Upper lobe of left lung (tissue), 6 donors: ENCODE results near the gene NT5C2. TPM values are rescaled to one million over a fixed set of nuclear protein-coding genes. Genes with fewer than 3 reads are reported as not detected.

Experiments
- ATAC-seq, 2 donors: fragments of 200-7000 bp; cut with Tn5 transposase; one replicate each; pipeline ENCODE4 v1.9.1; 2022; ENCODE audit warnings: mild to moderate bottlenecking in 2 of 2, moderate library complexity in 2 of 2; ENCODE audit not compliant: low FRiP score in 2 of 2
- DNase-seq, 2 donors: peaks; one replicate each; pipeline ENCODE4 v3.0.0-alpha.2; 2019 to 2020
- H3K27ac ChIP-seq, 4 donors: fragments of 200-600 bp; sonication (generic); one replicate each; pipeline ENCODE4 v1.5.1; 2016 to 2019
- H3K27me3 ChIP-seq, 4 donors: fragments of 200-600 bp; sonication (generic); one replicate each; pipeline ENCODE4 v1.5.1; 2017 to 2019
- H3K36me3 ChIP-seq, 4 donors: fragments of 200-600 bp; sonication (generic); one replicate each; pipeline ENCODE4 v1.5.1; 2016 to 2019
- H3K4me1 ChIP-seq, 4 donors: fragments of 200-600 bp; sonication (generic); one replicate each; pipeline ENCODE4 v1.5.1; 2018 to 2019
- H3K4me3 ChIP-seq, 4 donors: fragments of 200-600 bp; sonication (generic); one replicate each; pipeline ENCODE4 v1.5.1; 2017 to 2019; ENCODE audit warnings: mild to moderate bottlenecking in 2 of 4, moderate library complexity in 1 of 4
- H3K9me3 ChIP-seq, 4 donors: fragments of 200-600 bp; sonication (generic); one replicate each; pipeline ENCODE4 v1.5.1; 2018 to 2019
- EP300 ChIP-seq, 4 donors: sonication (generic); formaldehyde crosslinking; IDR thresholded peaks; one replicate each; pipeline ENCODE4 v1.5.1; 2017; ENCODE audit warnings: antibody characterized with exemption in 4 of 4, control low read depth in 2 of 4
- POLR2A ChIP-seq, 4 donors: fragments of 450-650 bp; IDR thresholded peaks; one replicate each; pipeline ENCODE4 v1.5.1; 2016 to 2017; ENCODE audit warnings: antibody characterized with exemption in 4 of 4, mild to moderate bottlenecking in 2 of 4
- POLR2AphosphoS5 ChIP-seq, 2 donors: sonication (generic); formaldehyde crosslinking; IDR thresholded peaks; one replicate each; pipeline ENCODE4 v1.5.1; 2017; ENCODE audit warnings: antibody characterized with exemption in 2 of 2
- WGBS, 2 donors: methylation state at CpG; one replicate each; pipeline ENCODE4 v1.1.5; 2017 to 2018; 5-methylcytosine and 5-hydroxymethylcytosine counted together
- total RNA-seq, 6 donors: library from RNA; depleted of rRNA in 4 of 6; stranded (reverse); fragments of >200 nt in 4 of 6; gene quantifications; one replicate each; pipeline versions ENCODE4 v1.1.0 to v1.2.1, GENCODE V29; 2016 to 2021
- TF ChIP-seq, protein P1 (sequence below), 6 experiments: fragments of 450-650 bp in 4 of 6; fragments of 200-600 bp in 2 of 6; sonication (generic) in 2 of 6; IDR thresholded peaks; one replicate each; pipeline ENCODE4 v1.5.1; 2016 to 2019; ENCODE audit warnings: antibody characterized with exemption in 6 of 6
- donor health status: DM: no; HTN: no; CAD: no; lungs with moderate emphysema.
- donor health status: DM: no; HTN: yes; CAD: no; lungs with severe emphysema.

The NT5C2 gene
- total RNA-seq, 6 donors from 2014 or later = 47.4 to 122 (median 85.1) TPM

- no peaks in the 10 kb centered on the region for H3K36me3 ChIP-seq
- DNase-seq (no peak), ATAC-seq (no peak)
- H3K27ac ChIP-seq = no peak overlapping the region
- H3K4me3 ChIP-seq = no peak overlapping the region
- no peaks in the 10 kb centered on the region for H3K27me3 ChIP-seq
- H3K9me3 ChIP-seq = no peaks in the 10 kb centered on the region
- no peaks in the 10 kb centered on the region for H3K4me1 ChIP-seq
- TF ChIP-seq POLR2A (IDR thresholded peaks at IDR 0.05) (no peak), EP300 (IDR thresholded peaks at IDR 0.05) (no peak), POLR2AphosphoS5 (IDR thresholded peaks at IDR 0.05) (no peak)
- TF ChIP-seq, protein P1, sequence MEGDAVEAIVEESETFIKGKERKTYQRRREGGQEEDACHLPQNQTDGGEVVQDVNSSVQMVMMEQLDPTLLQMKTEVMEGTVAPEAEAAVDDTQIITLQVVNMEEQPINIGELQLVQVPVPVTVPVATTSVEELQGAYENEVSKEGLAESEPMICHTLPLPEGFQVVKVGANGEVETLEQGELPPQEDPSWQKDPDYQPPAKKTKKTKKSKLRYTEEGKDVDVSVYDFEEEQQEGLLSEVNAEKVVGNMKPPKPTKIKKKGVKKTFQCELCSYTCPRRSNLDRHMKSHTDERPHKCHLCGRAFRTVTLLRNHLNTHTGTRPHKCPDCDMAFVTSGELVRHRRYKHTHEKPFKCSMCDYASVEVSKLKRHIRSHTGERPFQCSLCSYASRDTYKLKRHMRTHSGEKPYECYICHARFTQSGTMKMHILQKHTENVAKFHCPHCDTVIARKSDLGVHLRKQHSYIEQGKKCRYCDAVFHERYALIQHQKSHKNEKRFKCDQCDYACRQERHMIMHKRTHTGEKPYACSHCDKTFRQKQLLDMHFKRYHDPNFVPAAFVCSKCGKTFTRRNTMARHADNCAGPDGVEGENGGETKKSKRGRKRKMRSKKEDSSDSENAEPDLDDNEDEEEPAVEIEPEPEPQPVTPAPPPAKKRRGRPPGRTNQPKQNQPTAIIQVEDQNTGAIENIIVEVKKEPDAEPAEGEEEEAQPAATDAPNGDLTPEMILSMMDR (IDR thresholded peaks at IDR 0.05) = no peak
- WGBS, 2 donors = 83 to 93% methylated on average over 2 of the region's 2 CpGs
Measured at GRCh38 chr10:103038570-103038969, 154.5 kb downstream of the NT5C2 start.

Other genes starting within 250 kb of the NT5C2 start
- gene RPEL1, start 52.6 kb upstream of the NT5C2 start, total RNA-seq = not detected
- gene INA, start 83.9 kb upstream of the NT5C2 start, total RNA-seq = under 1 TPM in 2 of 6 donors, not detected in 4; 0.13 to 0.39 TPM
- 10 to 100 TPM in 1 of 6 donors, 1 to 10 TPM in 5; 6.0 to 10.9 (median 6.7) TPM for gene PCGF6, start 157.9 kb upstream of the NT5C2 start, total RNA-seq
- gene TAF5, start 174.7 kb upstream of the NT5C2 start, total RNA-seq = 1 to 10 TPM; 1.1 to 7.6 (median 4.4) TPM
- 100 to 1,000 TPM in 4 of 6 donors, 1 to 10 TPM in 2; 5.1 to 218 (median 164) TPM for gene ATP5MK, start 203.2 kb upstream of the NT5C2 start, total RNA-seq
- gene PDCD11, start 203.4 kb upstream of the NT5C2 start, total RNA-seq = 10 to 100 TPM; 14.8 to 25.1 (median 20.8) TPM